H1 (cell line): Measurements from ENCODE around the gene HTD2. TPM values are rescaled to one million over a fixed set of nuclear protein-coding genes. Genes with fewer than 3 reads are reported as not detected.

Experiments
- CEBPB ChIP-seq: IDR thresholded peaks from 2 replicates; pipeline ENCODE4 v1.6.1; 2012; ENCODE audit warnings: low read depth, low read length
- CHD7 ChIP-seq: fragments of 300-600 bp; sonication (generic); IDR thresholded peaks from 2 replicates; pipeline ENCODE4 v1.7.1; 2012; ENCODE audit warnings: low read length, moderate library complexity, mild to moderate bottlenecking, inconsistent platforms; ENCODE audit not compliant: insufficient replicate concordance
- CTBP2 ChIP-seq: IDR thresholded peaks from 2 replicates; pipeline ENCODE4 v1.7.0; 2011; ENCODE audit warnings: borderline replicate concordance, mild to moderate bottlenecking, moderate library complexity, mixed read lengths, low read length; ENCODE audit not compliant: insufficient read depth, insufficient read length
- EZH2 ChIP-seq: fragments of 200-600 bp; sonication (generic); IDR thresholded peaks from 2 replicates; pipeline ENCODE4 v1.7.1; 2012; ENCODE audit warnings: low read depth, mild to moderate bottlenecking, moderate library complexity, low read length, inconsistent platforms; ENCODE audit not compliant: severe bottlenecking
- HDAC2 ChIP-seq, 2 experiments: fragments of 300-600 bp in 1 of 2; sonication (generic) in 1 of 2; IDR thresholded peaks; 2 replicates each; pipeline ENCODE4 v1.6.1; 2011 to 2012; ENCODE audit warnings: low read depth in 2 of 2, low read length in 2 of 2, mild to moderate bottlenecking in 2 of 2, moderate library complexity in 2 of 2, borderline replicate concordance in 1 of 2, inconsistent platforms in 1 of 2
- KDM5A ChIP-seq: fragments of 200-600 bp; IDR thresholded peaks from 2 replicates; pipeline ENCODE4 v1.7.1; 2012; ENCODE audit warnings: mild to moderate bottlenecking, low read length, inconsistent platforms, mixed read lengths
- RAD21 ChIP-seq, 2 experiments: IDR thresholded peaks in 1 of 2; conservative IDR thresholded peaks in 1 of 2; 2 replicates each; pipeline ENCODE4 v1.6.1; 2011; ENCODE audit warnings: low read depth in 2 of 2, low read length in 2 of 2, improper control_type of control experiment in 1 of 2, inconsistent platforms in 1 of 2, mild to moderate bottlenecking in 1 of 2, moderate library complexity in 1 of 2
- RXRA ChIP-seq: IDR thresholded peaks from 2 replicates; pipeline ENCODE4 v1.6.1; 2011; ENCODE audit warnings: low read depth, mild to moderate bottlenecking, low read length, moderate library complexity; ENCODE audit not compliant: insufficient read depth
- SP2 ChIP-seq: IDR thresholded peaks from 2 replicates; pipeline ENCODE4 v1.6.1; 2012; ENCODE audit warnings: mild to moderate bottlenecking, low read length, inconsistent platforms
- TBP ChIP-seq: IDR thresholded peaks from 2 replicates; pipeline ENCODE4 v1.6.1; 2011; ENCODE audit warnings: low read depth, low read length, improper control_type of control experiment
- YY1 ChIP-seq: IDR thresholded peaks from 2 replicates; pipeline ENCODE4 v1.6.1; 2011; ENCODE audit warnings: low read depth, mild to moderate bottlenecking, low read length
- polyA plus RNA-seq, 7 experiments: library from polyadenylated mRNA; depleted of rRNA in 3 of 7; stranded (reverse) in 5 of 7; unstranded in 2 of 7; fragments of >200 nt in 5 of 7; fragments of 200-250 nt in 2 of 7; gene quantifications; 1 replicate in 5 of 7; 2 replicates in 1 of 7; 4 replicates in 1 of 7; pipeline versions ENCODE4 v1.2.1 to v1.2.3, GENCODE V29; 2011 to 2013; ENCODE audit warnings: missing spikeins in 2 of 7, mixed read lengths in 2 of 7
- total RNA-seq: library from RNA; stranded (reverse); fragmentation: NEBNext Ultra II Directional; extraction: Animal tissue kit (Norgen Biotek cat#: 25700); gene quantifications from 2 replicates; pipeline ENCODE4 v1.2.1, GENCODE V29; 2021

The HTD2 gene
- total and polyA plus RNA-seq, 2 of the 8 experiments (the other 6 are each of a cell fraction or from before 2014, with no cell fraction given) = 8.8 to 10.8 TPM

- TF ChIP-seq CHD7 = no peak
- TF ChIP-seq KDM5A = no peak
- TF ChIP-seq CEBPB = no peak
- TF ChIP-seq YY1 = no peak
- no peak for TF ChIP-seq SP2
- no peak for TF ChIP-seq RXRA
- TF ChIP-seq EZH2 = no peak
- TF ChIP-seq RAD21 (IDR thresholded peaks at IDR 0.05 in 1 of 2, conservative IDR thresholded peaks at IDR 0.05 in 1 of 2; ENCODE audit: low read depth in 2 of 2, low read length in 2 of 2) = no peak
- TF ChIP-seq CTBP2 = no peak
- no peak for TF ChIP-seq TBP
- no peak for TF ChIP-seq HDAC2 (IDR thresholded peaks at IDR 0.05; ENCODE audit: borderline replicate concordance in 1 of 2, low read depth in 2 of 2, low read length in 2 of 2)
Observed at GRCh38 chr3:58358808-58359207, 52.5 kb downstream of the HTD2 start (continued).
